ENCODE data around the gene TP53. TPM values are rescaled to one million over a fixed set of nuclear protein-coding genes. Genes with fewer than 3 reads are reported as not detected.

TP53 gene
- total RNA-seq, 1 experiment from 2014 or later: 179 TPM

DNA sequence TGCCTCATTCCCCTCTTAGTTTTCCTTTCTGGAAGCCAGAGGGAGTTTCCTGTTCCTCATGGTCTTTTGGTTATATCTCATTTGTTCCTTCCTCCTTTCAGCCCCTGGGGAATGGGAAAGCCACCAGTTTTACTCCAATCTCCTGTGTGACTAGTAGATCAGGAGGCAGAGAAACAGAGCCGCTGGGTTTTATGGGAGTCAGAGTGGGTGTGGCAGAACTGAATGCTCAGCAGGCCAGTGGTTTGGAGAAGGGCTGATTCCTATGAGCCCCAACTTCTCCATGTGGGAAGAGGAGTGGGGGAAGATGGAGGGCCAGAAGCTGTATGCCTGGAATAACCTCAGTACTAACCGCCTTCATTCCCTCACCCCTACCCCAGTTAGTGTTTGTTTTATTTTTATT, 34.3 kb upstream of the TP53 start:
- Mint-ChIP-seq H3K36me3 (no peaks in the 10 kb centered on the region), H3K27ac (peak overlapping the region; percentile 71), H3K9me3 (no peaks in the 10 kb centered on the region), H3K27me3 (ENCODE audit: low read depth) (peaks cover 39% of the 10 kb centered on the region), H3K4me1 (peaks cover 22% of the 10 kb centered on the region), H3K4me3 (no peak overlapping the region)
- ChIA-PET CTCF (interaction anchor here (0.6 to 2.0 kb wide), 3 partner anchors 22 to 102 kb away, joined by 3 to 4 read pairs (median 4); no protein-coding TSS in a partner anchor), POLR2A (no interaction called here)
- TF ChIP-seq MXD4 (CRISPR knock-in tag; IDR thresholded peaks at IDR 0.05; ENCODE audit: borderline replicate concordance): no peak
- no peak for TF ChIP-seq ZNF396 (CRISPR knock-in tag; IDR thresholded peaks at IDR 0.05; ENCODE audit: borderline replicate concordance)
- no peak for TF ChIP-seq SMAD4 (CRISPR knock-in tag; IDR thresholded peaks at IDR 0.05)
- no peak for TF ChIP-seq FOXJ3 (CRISPR knock-in tag; IDR thresholded peaks at IDR 0.05; ENCODE audit: borderline replicate concordance)
- TF ChIP-seq, protein P1, sequence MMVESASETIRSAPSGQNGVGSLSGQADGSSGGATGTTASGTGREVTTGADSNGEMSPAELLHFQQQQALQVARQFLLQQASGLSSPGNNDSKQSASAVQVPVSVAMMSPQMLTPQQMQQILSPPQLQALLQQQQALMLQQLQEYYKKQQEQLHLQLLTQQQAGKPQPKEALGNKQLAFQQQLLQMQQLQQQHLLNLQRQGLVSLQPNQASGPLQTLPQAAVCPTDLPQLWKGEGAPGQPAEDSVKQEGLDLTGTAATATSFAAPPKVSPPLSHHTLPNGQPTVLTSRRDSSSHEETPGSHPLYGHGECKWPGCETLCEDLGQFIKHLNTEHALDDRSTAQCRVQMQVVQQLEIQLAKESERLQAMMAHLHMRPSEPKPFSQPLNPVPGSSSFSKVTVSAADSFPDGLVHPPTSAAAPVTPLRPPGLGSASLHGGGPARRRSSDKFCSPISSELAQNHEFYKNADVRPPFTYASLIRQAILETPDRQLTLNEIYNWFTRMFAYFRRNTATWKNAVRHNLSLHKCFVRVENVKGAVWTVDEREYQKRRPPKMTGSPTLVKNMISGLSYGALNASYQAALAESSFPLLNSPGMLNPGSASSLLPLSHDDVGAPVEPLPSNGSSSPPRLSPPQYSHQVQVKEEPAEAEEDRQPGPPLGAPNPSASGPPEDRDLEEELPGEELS (CRISPR knock-in tag; IDR thresholded peaks at IDR 0.05): no peak
- TF ChIP-seq, protein P2, sequence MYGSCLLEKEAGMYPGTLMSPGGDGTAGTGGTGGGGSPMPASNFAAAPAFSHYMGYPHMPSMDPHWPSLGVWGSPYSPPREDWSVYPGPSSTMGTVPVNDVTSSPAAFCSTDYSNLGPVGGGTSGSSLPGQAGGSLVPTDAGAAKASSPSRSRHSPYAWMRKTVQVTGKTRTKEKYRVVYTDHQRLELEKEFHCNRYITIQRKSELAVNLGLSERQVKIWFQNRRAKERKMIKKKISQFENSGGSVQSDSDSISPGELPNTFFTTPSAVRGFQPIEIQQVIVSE (CRISPR knock-in tag; IDR thresholded peaks at IDR 0.05; ENCODE audit: borderline replicate concordance): no peak
- TF ChIP-seq ZNF121 (CRISPR knock-in tag; IDR thresholded peaks at IDR 0.05): no peak
- no peak for TF ChIP-seq NR1H2 (CRISPR knock-in tag; IDR thresholded peaks at IDR 0.05)
- TF ChIP-seq GTF2I (CRISPR knock-in tag; conservative IDR thresholded peaks at IDR 0.05): no peak
- TF ChIP-seq, protein P3, sequence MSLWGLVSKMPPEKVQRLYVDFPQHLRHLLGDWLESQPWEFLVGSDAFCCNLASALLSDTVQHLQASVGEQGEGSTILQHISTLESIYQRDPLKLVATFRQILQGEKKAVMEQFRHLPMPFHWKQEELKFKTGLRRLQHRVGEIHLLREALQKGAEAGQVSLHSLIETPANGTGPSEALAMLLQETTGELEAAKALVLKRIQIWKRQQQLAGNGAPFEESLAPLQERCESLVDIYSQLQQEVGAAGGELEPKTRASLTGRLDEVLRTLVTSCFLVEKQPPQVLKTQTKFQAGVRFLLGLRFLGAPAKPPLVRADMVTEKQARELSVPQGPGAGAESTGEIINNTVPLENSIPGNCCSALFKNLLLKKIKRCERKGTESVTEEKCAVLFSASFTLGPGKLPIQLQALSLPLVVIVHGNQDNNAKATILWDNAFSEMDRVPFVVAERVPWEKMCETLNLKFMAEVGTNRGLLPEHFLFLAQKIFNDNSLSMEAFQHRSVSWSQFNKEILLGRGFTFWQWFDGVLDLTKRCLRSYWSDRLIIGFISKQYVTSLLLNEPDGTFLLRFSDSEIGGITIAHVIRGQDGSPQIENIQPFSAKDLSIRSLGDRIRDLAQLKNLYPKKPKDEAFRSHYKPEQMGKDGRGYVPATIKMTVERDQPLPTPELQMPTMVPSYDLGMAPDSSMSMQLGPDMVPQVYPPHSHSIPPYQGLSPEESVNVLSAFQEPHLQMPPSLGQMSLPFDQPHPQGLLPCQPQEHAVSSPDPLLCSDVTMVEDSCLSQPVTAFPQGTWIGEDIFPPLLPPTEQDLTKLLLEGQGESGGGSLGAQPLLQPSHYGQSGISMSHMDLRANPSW (CRISPR knock-in tag; conservative IDR thresholded peaks at IDR 0.05; ENCODE audit: low read depth): no peak
- TF ChIP-seq, protein P4, sequence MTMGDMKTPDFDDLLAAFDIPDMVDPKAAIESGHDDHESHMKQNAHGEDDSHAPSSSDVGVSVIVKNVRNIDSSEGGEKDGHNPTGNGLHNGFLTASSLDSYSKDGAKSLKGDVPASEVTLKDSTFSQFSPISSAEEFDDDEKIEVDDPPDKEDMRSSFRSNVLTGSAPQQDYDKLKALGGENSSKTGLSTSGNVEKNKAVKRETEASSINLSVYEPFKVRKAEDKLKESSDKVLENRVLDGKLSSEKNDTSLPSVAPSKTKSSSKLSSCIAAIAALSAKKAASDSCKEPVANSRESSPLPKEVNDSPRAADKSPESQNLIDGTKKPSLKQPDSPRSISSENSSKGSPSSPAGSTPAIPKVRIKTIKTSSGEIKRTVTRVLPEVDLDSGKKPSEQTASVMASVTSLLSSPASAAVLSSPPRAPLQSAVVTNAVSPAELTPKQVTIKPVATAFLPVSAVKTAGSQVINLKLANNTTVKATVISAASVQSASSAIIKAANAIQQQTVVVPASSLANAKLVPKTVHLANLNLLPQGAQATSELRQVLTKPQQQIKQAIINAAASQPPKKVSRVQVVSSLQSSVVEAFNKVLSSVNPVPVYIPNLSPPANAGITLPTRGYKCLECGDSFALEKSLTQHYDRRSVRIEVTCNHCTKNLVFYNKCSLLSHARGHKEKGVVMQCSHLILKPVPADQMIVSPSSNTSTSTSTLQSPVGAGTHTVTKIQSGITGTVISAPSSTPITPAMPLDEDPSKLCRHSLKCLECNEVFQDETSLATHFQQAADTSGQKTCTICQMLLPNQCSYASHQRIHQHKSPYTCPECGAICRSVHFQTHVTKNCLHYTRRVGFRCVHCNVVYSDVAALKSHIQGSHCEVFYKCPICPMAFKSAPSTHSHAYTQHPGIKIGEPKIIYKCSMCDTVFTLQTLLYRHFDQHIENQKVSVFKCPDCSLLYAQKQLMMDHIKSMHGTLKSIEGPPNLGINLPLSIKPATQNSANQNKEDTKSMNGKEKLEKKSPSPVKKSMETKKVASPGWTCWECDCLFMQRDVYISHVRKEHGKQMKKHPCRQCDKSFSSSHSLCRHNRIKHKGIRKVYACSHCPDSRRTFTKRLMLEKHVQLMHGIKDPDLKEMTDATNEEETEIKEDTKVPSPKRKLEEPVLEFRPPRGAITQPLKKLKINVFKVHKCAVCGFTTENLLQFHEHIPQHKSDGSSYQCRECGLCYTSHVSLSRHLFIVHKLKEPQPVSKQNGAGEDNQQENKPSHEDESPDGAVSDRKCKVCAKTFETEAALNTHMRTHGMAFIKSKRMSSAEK (CRISPR knock-in tag; IDR thresholded peaks at IDR 0.05; ENCODE audit: borderline replicate concordance): no peak
- TF ChIP-seq, protein P5, sequence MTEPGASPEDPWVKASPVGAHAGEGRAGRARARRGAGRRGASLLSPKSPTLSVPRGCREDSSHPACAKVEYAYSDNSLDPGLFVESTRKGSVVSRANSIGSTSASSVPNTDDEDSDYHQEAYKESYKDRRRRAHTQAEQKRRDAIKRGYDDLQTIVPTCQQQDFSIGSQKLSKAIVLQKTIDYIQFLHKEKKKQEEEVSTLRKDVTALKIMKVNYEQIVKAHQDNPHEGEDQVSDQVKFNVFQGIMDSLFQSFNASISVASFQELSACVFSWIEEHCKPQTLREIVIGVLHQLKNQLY (CRISPR knock-in tag; IDR thresholded peaks at IDR 0.05): no peak
- no peak for TF ChIP-seq NFE2L1 (CRISPR knock-in tag; IDR thresholded peaks at IDR 0.05)
- no peak for TF ChIP-seq CBFB (CRISPR knock-in tag; IDR thresholded peaks at IDR 0.05; ENCODE audit: low read depth)
- DNase-seq (ENCODE audit: low spot score) (no peak), ATAC-seq (no peak)

DNA sequence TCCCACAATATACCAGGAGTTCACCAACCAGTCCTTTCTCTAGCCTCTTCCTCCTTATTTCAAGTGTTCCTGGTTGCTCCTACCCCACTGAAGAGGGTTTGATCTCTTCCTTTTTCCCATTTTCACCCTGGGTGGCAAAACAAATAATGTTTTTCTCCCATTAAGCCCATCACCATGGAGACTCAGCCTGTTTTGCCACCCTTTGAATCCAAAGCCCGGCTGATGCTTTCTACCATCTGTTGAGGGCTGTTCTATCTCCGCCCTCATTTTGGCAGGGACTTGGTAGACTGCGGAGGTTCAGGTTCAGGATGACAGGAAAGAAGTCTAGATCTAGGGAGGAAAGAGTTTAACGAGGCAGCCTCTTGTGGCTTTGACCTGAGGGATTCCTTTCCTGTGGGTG, 32.8 kb upstream of the TP53 start:
- ATAC-seq (no peak), DNase-seq (ENCODE audit: low spot score) (no peak)
- POLR2A ChIA-PET: interaction anchor here (0.6 kb wide), 1 partner anchor 325 kb away, joined by 4 read pairs; no protein-coding TSS in a partner anchor
- no peak overlapping the region for H3K4me3 Mint-ChIP-seq
- H3K36me3 Mint-ChIP-seq: no peaks in the 10 kb centered on the region
- CTCF ChIA-PET: interaction anchor here (1.3 to 2.0 kb wide), 2 partner anchors 23 to 88 kb away, joined by 4 read pairs; no protein-coding TSS in a partner anchor
- no peak overlapping the region for H3K27ac Mint-ChIP-seq
- peaks cover 39% of the 10 kb centered on the region for H3K27me3 Mint-ChIP-seq (ENCODE audit: low read depth)
- H3K4me1 Mint-ChIP-seq: peaks cover 35% of the 10 kb centered on the region
- H3K9me3 Mint-ChIP-seq: no peaks in the 10 kb centered on the region
- no peak for TF ChIP-seq ELF4 (CRISPR knock-in tag; IDR thresholded peaks at IDR 0.05; ENCODE audit: low read depth)
- TF ChIP-seq CREM (CRISPR knock-in tag; IDR thresholded peaks at IDR 0.05): no peak
- no peak for TF ChIP-seq NFE2L1 (CRISPR knock-in tag; IDR thresholded peaks at IDR 0.05)
- no peak for TF ChIP-seq TEAD1 (CRISPR knock-in tag; IDR thresholded peaks at IDR 0.05)
- TF ChIP-seq, protein P6, sequence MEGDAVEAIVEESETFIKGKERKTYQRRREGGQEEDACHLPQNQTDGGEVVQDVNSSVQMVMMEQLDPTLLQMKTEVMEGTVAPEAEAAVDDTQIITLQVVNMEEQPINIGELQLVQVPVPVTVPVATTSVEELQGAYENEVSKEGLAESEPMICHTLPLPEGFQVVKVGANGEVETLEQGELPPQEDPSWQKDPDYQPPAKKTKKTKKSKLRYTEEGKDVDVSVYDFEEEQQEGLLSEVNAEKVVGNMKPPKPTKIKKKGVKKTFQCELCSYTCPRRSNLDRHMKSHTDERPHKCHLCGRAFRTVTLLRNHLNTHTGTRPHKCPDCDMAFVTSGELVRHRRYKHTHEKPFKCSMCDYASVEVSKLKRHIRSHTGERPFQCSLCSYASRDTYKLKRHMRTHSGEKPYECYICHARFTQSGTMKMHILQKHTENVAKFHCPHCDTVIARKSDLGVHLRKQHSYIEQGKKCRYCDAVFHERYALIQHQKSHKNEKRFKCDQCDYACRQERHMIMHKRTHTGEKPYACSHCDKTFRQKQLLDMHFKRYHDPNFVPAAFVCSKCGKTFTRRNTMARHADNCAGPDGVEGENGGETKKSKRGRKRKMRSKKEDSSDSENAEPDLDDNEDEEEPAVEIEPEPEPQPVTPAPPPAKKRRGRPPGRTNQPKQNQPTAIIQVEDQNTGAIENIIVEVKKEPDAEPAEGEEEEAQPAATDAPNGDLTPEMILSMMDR (IDR thresholded peaks at IDR 0.05): no peak
- TF ChIP-seq, protein P7, sequence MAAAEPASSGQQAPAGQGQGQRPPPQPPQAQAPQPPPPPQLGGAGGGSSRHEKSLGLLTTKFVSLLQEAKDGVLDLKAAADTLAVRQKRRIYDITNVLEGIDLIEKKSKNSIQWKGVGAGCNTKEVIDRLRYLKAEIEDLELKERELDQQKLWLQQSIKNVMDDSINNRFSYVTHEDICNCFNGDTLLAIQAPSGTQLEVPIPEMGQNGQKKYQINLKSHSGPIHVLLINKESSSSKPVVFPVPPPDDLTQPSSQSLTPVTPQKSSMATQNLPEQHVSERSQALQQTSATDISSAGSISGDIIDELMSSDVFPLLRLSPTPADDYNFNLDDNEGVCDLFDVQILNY (CRISPR knock-in tag; IDR thresholded peaks at IDR 0.05): no peak
- TF ChIP-seq ZNF232 (CRISPR knock-in tag; IDR thresholded peaks at IDR 0.05): no peak
- TF ChIP-seq, protein P8, sequence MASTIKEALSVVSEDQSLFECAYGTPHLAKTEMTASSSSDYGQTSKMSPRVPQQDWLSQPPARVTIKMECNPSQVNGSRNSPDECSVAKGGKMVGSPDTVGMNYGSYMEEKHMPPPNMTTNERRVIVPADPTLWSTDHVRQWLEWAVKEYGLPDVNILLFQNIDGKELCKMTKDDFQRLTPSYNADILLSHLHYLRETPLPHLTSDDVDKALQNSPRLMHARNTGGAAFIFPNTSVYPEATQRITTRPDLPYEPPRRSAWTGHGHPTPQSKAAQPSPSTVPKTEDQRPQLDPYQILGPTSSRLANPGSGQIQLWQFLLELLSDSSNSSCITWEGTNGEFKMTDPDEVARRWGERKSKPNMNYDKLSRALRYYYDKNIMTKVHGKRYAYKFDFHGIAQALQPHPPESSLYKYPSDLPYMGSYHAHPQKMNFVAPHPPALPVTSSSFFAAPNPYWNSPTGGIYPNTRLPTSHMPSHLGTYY (CRISPR knock-in tag; IDR thresholded peaks at IDR 0.05): no peak

All from WTC11 (cell line).